Measurements from ENCODE around the gene CNPY1. TPM values are rescaled to one million over a fixed set of nuclear protein-coding genes. Genes with fewer than 3 reads are reported as not detected.

CNPY1 gene
- total RNA-seq, 1 donor from 2014 or later, result not detected

- TF ChIP-seq, protein P1, sequence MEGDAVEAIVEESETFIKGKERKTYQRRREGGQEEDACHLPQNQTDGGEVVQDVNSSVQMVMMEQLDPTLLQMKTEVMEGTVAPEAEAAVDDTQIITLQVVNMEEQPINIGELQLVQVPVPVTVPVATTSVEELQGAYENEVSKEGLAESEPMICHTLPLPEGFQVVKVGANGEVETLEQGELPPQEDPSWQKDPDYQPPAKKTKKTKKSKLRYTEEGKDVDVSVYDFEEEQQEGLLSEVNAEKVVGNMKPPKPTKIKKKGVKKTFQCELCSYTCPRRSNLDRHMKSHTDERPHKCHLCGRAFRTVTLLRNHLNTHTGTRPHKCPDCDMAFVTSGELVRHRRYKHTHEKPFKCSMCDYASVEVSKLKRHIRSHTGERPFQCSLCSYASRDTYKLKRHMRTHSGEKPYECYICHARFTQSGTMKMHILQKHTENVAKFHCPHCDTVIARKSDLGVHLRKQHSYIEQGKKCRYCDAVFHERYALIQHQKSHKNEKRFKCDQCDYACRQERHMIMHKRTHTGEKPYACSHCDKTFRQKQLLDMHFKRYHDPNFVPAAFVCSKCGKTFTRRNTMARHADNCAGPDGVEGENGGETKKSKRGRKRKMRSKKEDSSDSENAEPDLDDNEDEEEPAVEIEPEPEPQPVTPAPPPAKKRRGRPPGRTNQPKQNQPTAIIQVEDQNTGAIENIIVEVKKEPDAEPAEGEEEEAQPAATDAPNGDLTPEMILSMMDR (IDR thresholded peaks at IDR 0.05; ENCODE audit: insufficient read depth, low read depth, low read length), result no peak
- no peak for TF ChIP-seq EZH2 (IDR thresholded peaks at IDR 0.05; ENCODE audit: insufficient read depth, low read length)
- no peaks in the 10 kb centered on the region for H3K4me1 ChIP-seq (ENCODE audit: insufficient read depth, low read length)
- Mint-ChIP-seq H3K9me3 (ENCODE audit: unreplicated experiment) (peaks cover 2% of the 10 kb centered on the region), H3K4me1 (ENCODE audit: low read depth, unreplicated experiment) (peaks cover 3% of the 10 kb centered on the region), H3K4me3 (ENCODE audit: unreplicated experiment) (no peak overlapping the region), H3K36me3 (ENCODE audit: low read depth, unreplicated experiment) (no peaks in the 10 kb centered on the region), H3K27ac (ENCODE audit: unreplicated experiment) (peak overlapping the region; percentile 56), H3K27me3 (ENCODE audit: low read depth, unreplicated experiment) (peaks cover 28% of the 10 kb centered on the region)
- no peak overlapping the region for H2AFZ ChIP-seq (ENCODE audit: low read depth, low read length)
- H3K27ac ChIP-seq (ENCODE audit: low read depth, low read length), result no peak overlapping the region
- no peaks in the 10 kb centered on the region for H3K79me2 ChIP-seq (ENCODE audit: insufficient read depth, low read length)
- H3K27me3 ChIP-seq (ENCODE audit: insufficient read depth, low read length), result no peaks in the 10 kb centered on the region
- no peak overlapping the region for H3K9ac ChIP-seq (ENCODE audit: low read length)
- H3K4me2 ChIP-seq (ENCODE audit: low read length), result no peak overlapping the region
- FAIRE-seq (no peak), DNase-seq (ENCODE audit: low read depth) (peak; percentile 40)
- H3K4me3 ChIP-seq (ENCODE audit: insufficient read depth, low read depth, low read length), result no peak overlapping the region
- H3K9me3 ChIP-seq (ENCODE audit: insufficient read depth, low read depth, low read length), result no peaks in the 10 kb centered on the region
- no peaks in the 10 kb centered on the region for H3K36me3 ChIP-seq (ENCODE audit: insufficient read depth, low read length)
- H4K20me1 ChIP-seq (ENCODE audit: insufficient read depth, low read length), result no peaks in the 10 kb centered on the region
These were observed 44.1 kb upstream of the CNPY1 start for GRCh38 chr7:155590215-155591018.

GRCh38 chr7:155589001-155589980 is 42.9 kb upstream of the CNPY1 start:
- no peaks in the 10 kb centered on the region for H4K20me1 ChIP-seq (ENCODE audit: insufficient read depth, low read length)
- H3K27ac Mint-ChIP-seq (ENCODE audit: unreplicated experiment), result no peak overlapping the region
- DNase-seq (ENCODE audit: low read depth), result no peak

More at GRCh38 chr7:155589001-155589980, 42.9 kb upstream of the CNPY1 start:
- no peak overlapping the region for H3K27ac ChIP-seq (ENCODE audit: low read depth, low read length)
- Mint-ChIP-seq H3K27me3 (ENCODE audit: low read depth, unreplicated experiment) (peaks cover 37% of the 10 kb centered on the region), H3K4me3 (ENCODE audit: unreplicated experiment) (no peak overlapping the region), H3K9me3 (ENCODE audit: unreplicated experiment) (peaks cover 2% of the 10 kb centered on the region), H3K36me3 (ENCODE audit: low read depth, unreplicated experiment) (no peaks in the 10 kb centered on the region), H3K4me1 (ENCODE audit: low read depth, unreplicated experiment) (peaks cover 3% of the 10 kb centered on the region)
- H3K4me1 ChIP-seq (ENCODE audit: insufficient read depth, low read length), result no peaks in the 10 kb centered on the region
- FAIRE-seq, result no peak
- no peak for TF ChIP-seq EZH2 (IDR thresholded peaks at IDR 0.05; ENCODE audit: insufficient read depth, low read length)
- TF ChIP-seq, protein P1 (IDR thresholded peaks at IDR 0.05; ENCODE audit: insufficient read depth, low read depth, low read length), result no peak
- H3K79me2 ChIP-seq (ENCODE audit: insufficient read depth, low read length), result no peaks in the 10 kb centered on the region
- no peak overlapping the region for H3K4me3 ChIP-seq (ENCODE audit: insufficient read depth, low read depth, low read length)
- no peaks in the 10 kb centered on the region for H3K27me3 ChIP-seq (ENCODE audit: insufficient read depth, low read length)
- no peak overlapping the region for H3K9ac ChIP-seq (ENCODE audit: low read length)
- H2AFZ ChIP-seq (ENCODE audit: low read depth, low read length), result no peak overlapping the region
- no peaks in the 10 kb centered on the region for H3K36me3 ChIP-seq (ENCODE audit: insufficient read depth, low read length)
- no peak overlapping the region for H3K4me2 ChIP-seq (ENCODE audit: low read length)
- no peaks in the 10 kb centered on the region for H3K9me3 ChIP-seq (ENCODE audit: insufficient read depth, low read depth, low read length)
